H1 (cell line): ENCODE measurements around the gene LCN2.

Experiments
- CREB1 ChIP-seq: IDR thresholded peaks from 2 replicates; pipeline ENCODE4 v1.6.1; 2012; ENCODE audit warnings: inconsistent platforms
- EP300 ChIP-seq, 2 experiments: IDR thresholded peaks; 1 replicate in 1 of 2; 2 replicates in 1 of 2; pipeline ENCODE4 v1.6.1; 2011 to 2012; ENCODE audit warnings: low read depth in 2 of 2, low read length in 2 of 2, mild to moderate bottlenecking in 2 of 2, borderline replicate concordance in 1 of 2, inconsistent platforms in 1 of 2, moderate library complexity in 1 of 2
- FOSL1 ChIP-seq: IDR thresholded peaks from 2 replicates; pipeline ENCODE4 v1.6.1; 2011; ENCODE audit warnings: mild to moderate bottlenecking, low read depth, low read length, moderate library complexity; ENCODE audit not compliant: insufficient read depth
- POLR2A ChIP-seq, 2 experiments: IDR thresholded peaks; 1 replicate in 1 of 2; 2 replicates in 1 of 2; pipeline ENCODE4 v1.6.1; 2011; ENCODE audit warnings: low read depth in 2 of 2, low read length in 2 of 2, mild to moderate bottlenecking in 2 of 2; ENCODE audit errors: control extremely low read depth in 1 of 2
- POLR2AphosphoS5 ChIP-seq: IDR thresholded peaks from 2 replicates; pipeline ENCODE4 v1.6.1; 2011; ENCODE audit warnings: low read depth, low read length
- SP1 ChIP-seq: IDR thresholded peaks from 2 replicates; pipeline ENCODE4 v1.6.1; 2011; ENCODE audit warnings: low read depth, low read length
- SRF ChIP-seq: IDR thresholded peaks from 2 replicates; pipeline ENCODE4 v1.6.1; 2011; ENCODE audit warnings: mild to moderate bottlenecking, low read depth, low read length, moderate library complexity
- YY1 ChIP-seq: IDR thresholded peaks from 2 replicates; pipeline ENCODE4 v1.6.1; 2011; ENCODE audit warnings: low read depth, mild to moderate bottlenecking, low read length
- ZNF274 ChIP-seq: IDR thresholded peaks from 2 replicates; pipeline ENCODE4 v1.7.0; 2012; ENCODE audit warnings: low read length, borderline replicate concordance; ENCODE audit errors: extremely low read depth
- TF ChIP-seq, protein P1 (sequence below), 3 experiments: IDR thresholded peaks; 1 replicate in 2 of 3; 2 replicates in 1 of 3; pipeline versions ENCODE4 v1.5.1 to v1.6.1; 2011; ENCODE audit warnings: low read length in 3 of 3, mild to moderate bottlenecking in 3 of 3, inconsistent platforms in 2 of 3, low read depth in 1 of 3, moderate library complexity in 1 of 3; ENCODE audit not compliant: insufficient read depth in 1 of 3; ENCODE audit errors: control extremely low read depth in 1 of 3
- TF ChIP-seq, protein P2 (sequence below): IDR thresholded peaks from 2 replicates; pipeline ENCODE4 v1.6.1; 2012; ENCODE audit warnings: inconsistent platforms
- TF ChIP-seq, protein P3 (sequence below): IDR thresholded peaks from 2 replicates; pipeline ENCODE4 v1.6.1; 2011; ENCODE audit warnings: low read length, improper control_type of control experiment

GRCh38 chr9:128121924-128122808 is 27.1 kb upstream of the LCN2 start:
- TF ChIP-seq, protein P1, sequence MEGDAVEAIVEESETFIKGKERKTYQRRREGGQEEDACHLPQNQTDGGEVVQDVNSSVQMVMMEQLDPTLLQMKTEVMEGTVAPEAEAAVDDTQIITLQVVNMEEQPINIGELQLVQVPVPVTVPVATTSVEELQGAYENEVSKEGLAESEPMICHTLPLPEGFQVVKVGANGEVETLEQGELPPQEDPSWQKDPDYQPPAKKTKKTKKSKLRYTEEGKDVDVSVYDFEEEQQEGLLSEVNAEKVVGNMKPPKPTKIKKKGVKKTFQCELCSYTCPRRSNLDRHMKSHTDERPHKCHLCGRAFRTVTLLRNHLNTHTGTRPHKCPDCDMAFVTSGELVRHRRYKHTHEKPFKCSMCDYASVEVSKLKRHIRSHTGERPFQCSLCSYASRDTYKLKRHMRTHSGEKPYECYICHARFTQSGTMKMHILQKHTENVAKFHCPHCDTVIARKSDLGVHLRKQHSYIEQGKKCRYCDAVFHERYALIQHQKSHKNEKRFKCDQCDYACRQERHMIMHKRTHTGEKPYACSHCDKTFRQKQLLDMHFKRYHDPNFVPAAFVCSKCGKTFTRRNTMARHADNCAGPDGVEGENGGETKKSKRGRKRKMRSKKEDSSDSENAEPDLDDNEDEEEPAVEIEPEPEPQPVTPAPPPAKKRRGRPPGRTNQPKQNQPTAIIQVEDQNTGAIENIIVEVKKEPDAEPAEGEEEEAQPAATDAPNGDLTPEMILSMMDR (IDR thresholded peaks at IDR 0.05; ENCODE audit: control extremely low read depth in 1 of 3, insufficient read depth in 1 of 3, low read depth in 1 of 3, low read length in 3 of 3): no peak
- TF ChIP-seq SP1 (no peak), YY1 (no peak), ZNF274 (no peak), FOSL1 (no peak), EP300 (IDR thresholded peaks at IDR 0.05; ENCODE audit: borderline replicate concordance in 1 of 2, low read depth in 2 of 2, low read length in 2 of 2) (no peak), POLR2AphosphoS5 (no peak), CREB1 (no peak), POLR2A (IDR thresholded peaks at IDR 0.05; ENCODE audit: control extremely low read depth in 1 of 2, low read depth in 2 of 2, low read length in 2 of 2) (no peak), SRF (no peak)
- TF ChIP-seq, protein P2, sequence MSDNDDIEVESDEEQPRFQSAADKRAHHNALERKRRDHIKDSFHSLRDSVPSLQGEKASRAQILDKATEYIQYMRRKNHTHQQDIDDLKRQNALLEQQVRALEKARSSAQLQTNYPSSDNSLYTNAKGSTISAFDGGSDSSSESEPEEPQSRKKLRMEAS: no peak
- TF ChIP-seq, protein P3, sequence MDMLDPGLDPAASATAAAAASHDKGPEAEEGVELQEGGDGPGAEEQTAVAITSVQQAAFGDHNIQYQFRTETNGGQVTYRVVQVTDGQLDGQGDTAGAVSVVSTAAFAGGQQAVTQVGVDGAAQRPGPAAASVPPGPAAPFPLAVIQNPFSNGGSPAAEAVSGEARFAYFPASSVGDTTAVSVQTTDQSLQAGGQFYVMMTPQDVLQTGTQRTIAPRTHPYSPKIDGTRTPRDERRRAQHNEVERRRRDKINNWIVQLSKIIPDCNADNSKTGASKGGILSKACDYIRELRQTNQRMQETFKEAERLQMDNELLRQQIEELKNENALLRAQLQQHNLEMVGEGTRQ: no peak
